Hematopoietic multipotent progenitor cell treated with erythropoietin and hydrocortisone succinate and interleukin-3 and kit ligand, for 8 days (in vitro differentiated cells): Measurements from ENCODE around the gene SPATA45.
"Not testable (repeated sequence)": the region's sequence is repeated elsewhere in the genome, so short reads cannot be mapped to it uniquely, and the experiment has no call there.

ENCODE experiments used
- DNase-seq: peaks from one replicate; pipeline ENCODE4 v3.0.0-alpha.2; 2015

SPATA45 gene

GRCh38 chr1:212847549-212847948, at the start of gene SPATA45:
Gene SPATA45 (minus strand): TSS chr1:212847649. CDS start chr1:212836149, 11,500 bp downstream.
- no peak for DNase-seq

- DNase-seq, result no peak
Observed at GRCh38 chr1:212892108-212892507, 44.7 kb upstream of the SPATA45 start.

- DNase-seq, result no peak
Observed at GRCh38 chr1:212884592-212884991, 37.1 kb upstream of the SPATA45 start.

GRCh38 chr1:212879947-212880690, 32.7 kb upstream of the SPATA45 start:
- DNase-seq, result no peak

GRCh38 chr1:212878418-212878817, 31.0 kb upstream of the SPATA45 start:
- no peak for DNase-seq

GRCh38 chr1:212873518-212873917, 26.1 kb upstream of the SPATA45 start:
- DNase-seq, result no peak

GRCh38 chr1:212871976-212872375, 24.5 kb upstream of the SPATA45 start:
- no peak for DNase-seq

GRCh38 chr1:212867192-212867591, 19.7 kb upstream of the SPATA45 start:
- DNase-seq, result no peak

GRCh38 chr1:212864201-212864600, 16.8 kb upstream of the SPATA45 start:
- no peak for DNase-seq

- DNase-seq, result not testable (repeated sequence)
Observed at GRCh38 chr1:212863345-212863744, 15.9 kb upstream of the SPATA45 start.

- no peak for DNase-seq
Observed at GRCh38 chr1:212862111-212862690, 14.8 kb upstream of the SPATA45 start.

- peak; percentile 93 for DNase-seq
Observed at GRCh38 chr1:212860713-212861581, 13.5 kb upstream of the SPATA45 start.

- DNase-seq, result peak; percentile 46
Observed at GRCh38 chr1:212858461-212859265, 11.2 kb upstream of the SPATA45 start.

GRCh38 chr1:212857992-212858460, 10.6 kb upstream of the SPATA45 start, which contains the start of gene FLVCR1:
Gene FLVCR1 (plus strand): TSS chr1:212858275. CDS start chr1:212858453, 178 bp downstream.
- peak; percentile 96 for DNase-seq

- DNase-seq, result no peak
Observed at GRCh38 chr1:212856755-212857154, 9.3 kb upstream of the SPATA45 start.

GRCh38 chr1:212853658-212854057, 6.2 kb upstream of the SPATA45 start:
- no peak for DNase-seq

- DNase-seq, result no peak
Observed at GRCh38 chr1:212852105-212852688, 4.7 kb upstream of the SPATA45 start.

- DNase-seq, result not testable (repeated sequence)
Observed at GRCh38 chr1:212844521-212844920, 2.9 kb downstream of the SPATA45 start.

- no peak for DNase-seq
Observed at GRCh38 chr1:212838145-212838544, 9.3 kb downstream of the SPATA45 start.

GRCh38 chr1:212833211-212834207, 13.9 kb downstream of the SPATA45 start:
- not testable (repeated sequence) for DNase-seq

GRCh38 chr1:212828395-212828794, 19.1 kb downstream of the SPATA45 start:
- no peak for DNase-seq
